NB4 (cell line): ENCODE measurements around the gene ADGRB2.

Experiments used
- MAX ChIP-seq: IDR thresholded peaks from 2 replicates; pipeline ENCODE4 v1.6.1; 2011; ENCODE audit warnings: low read depth, low read length
- MYC ChIP-seq: IDR thresholded peaks from 2 replicates; pipeline ENCODE4 v1.6.1; 2011; ENCODE audit warnings: low read depth, low read length
- POLR2A ChIP-seq: IDR thresholded peaks from 2 replicates; pipeline ENCODE4 v1.6.1; 2011; ENCODE audit warnings: mild to moderate bottlenecking; ENCODE audit not compliant: insufficient read length; ENCODE audit errors: extremely low read depth
- TF ChIP-seq, protein P1 (sequence below): IDR thresholded peaks from one replicate; pipeline ENCODE4 v1.5.1; 2012; ENCODE audit warnings: low read depth, low read length

GRCh38 chr1:31749785-31750735, 14.1 kb downstream of the ADGRB2 start:
- TF ChIP-seq POLR2A (no peak), MAX (no peak), MYC (no peak)
- TF ChIP-seq, protein P1, sequence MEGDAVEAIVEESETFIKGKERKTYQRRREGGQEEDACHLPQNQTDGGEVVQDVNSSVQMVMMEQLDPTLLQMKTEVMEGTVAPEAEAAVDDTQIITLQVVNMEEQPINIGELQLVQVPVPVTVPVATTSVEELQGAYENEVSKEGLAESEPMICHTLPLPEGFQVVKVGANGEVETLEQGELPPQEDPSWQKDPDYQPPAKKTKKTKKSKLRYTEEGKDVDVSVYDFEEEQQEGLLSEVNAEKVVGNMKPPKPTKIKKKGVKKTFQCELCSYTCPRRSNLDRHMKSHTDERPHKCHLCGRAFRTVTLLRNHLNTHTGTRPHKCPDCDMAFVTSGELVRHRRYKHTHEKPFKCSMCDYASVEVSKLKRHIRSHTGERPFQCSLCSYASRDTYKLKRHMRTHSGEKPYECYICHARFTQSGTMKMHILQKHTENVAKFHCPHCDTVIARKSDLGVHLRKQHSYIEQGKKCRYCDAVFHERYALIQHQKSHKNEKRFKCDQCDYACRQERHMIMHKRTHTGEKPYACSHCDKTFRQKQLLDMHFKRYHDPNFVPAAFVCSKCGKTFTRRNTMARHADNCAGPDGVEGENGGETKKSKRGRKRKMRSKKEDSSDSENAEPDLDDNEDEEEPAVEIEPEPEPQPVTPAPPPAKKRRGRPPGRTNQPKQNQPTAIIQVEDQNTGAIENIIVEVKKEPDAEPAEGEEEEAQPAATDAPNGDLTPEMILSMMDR = no peak
